MM.1S (cell line): ENCODE measurements around the gene CLP1.
A peak's percentile ranks its signal among the peaks of the same experiment; 100 is the strongest.

ENCODE experiments used
- DNase-seq: peaks from one replicate; pipeline ENCODE4 v3.0.0-alpha.2; 2015
- H2AFZ ChIP-seq: fragments of 300-600 bp; sonication (generic); 2 replicates; pipeline ENCODE4 v1.6.0; 2016; ENCODE audit warnings: antibody characterized with exemption, low read length
- H3F3A ChIP-seq: fragments of 300-600 bp; sonication (generic); 2 replicates; pipeline ENCODE4 v1.6.1; 2016; ENCODE audit warnings: mild to moderate bottlenecking, antibody characterized with exemption, low read length, moderate library complexity, mixed read lengths; ENCODE audit not compliant: insufficient read depth
- H3K27ac ChIP-seq: fragments of 300-600 bp; sonication (generic); 2 replicates; pipeline ENCODE4 v1.5.1; 2016; ENCODE audit warnings: mild to moderate bottlenecking, low read length
- H3K27me3 ChIP-seq: fragments of 300-600 bp; sonication (generic); replicated peaks from 2 replicates; pipeline ENCODE4 v1.6.0; 2016; ENCODE audit warnings: low read length; ENCODE audit not compliant: insufficient read depth
- H3K36me3 ChIP-seq: fragments of 300-600 bp; sonication (generic); replicated peaks from 2 replicates; pipeline ENCODE4 v1.6.1; 2016; ENCODE audit warnings: mild to moderate bottlenecking, low read length, mixed read lengths; ENCODE audit not compliant: insufficient read depth
- H3K4me1 ChIP-seq: fragments of 300-600 bp; sonication (generic); 2 replicates; pipeline ENCODE4 v1.6.1; 2016; ENCODE audit warnings: low read length, mixed read lengths
- H3K4me2 ChIP-seq: fragments of 300-600 bp; sonication (generic); 2 replicates; pipeline ENCODE4 v1.6.0; 2016; ENCODE audit warnings: low read depth, low read length
- H3K4me3 ChIP-seq: fragments of 300-600 bp; sonication (generic); 2 replicates; pipeline ENCODE4 v1.5.1; 2016; ENCODE audit warnings: low read length, mixed read lengths
- H3K79me2 ChIP-seq: fragments of 300-600 bp; sonication (generic); 2 replicates; pipeline ENCODE4 v1.6.1; 2016; ENCODE audit warnings: mixed run types, low read length, mixed read lengths
- H3K9ac ChIP-seq: fragments of 300-600 bp; sonication (generic); 2 replicates; pipeline ENCODE4 v1.6.1; 2016; ENCODE audit warnings: low read length, mixed read lengths
- H3K9me2 ChIP-seq: fragments of 300-600 bp; sonication (generic); replicated peaks from 2 replicates; pipeline ENCODE4 v1.6.1; 2016; ENCODE audit warnings: mild to moderate bottlenecking, low read length, mixed read lengths; ENCODE audit not compliant: insufficient read depth
- H3K9me3 ChIP-seq: fragments of 300-600 bp; sonication (generic); replicated peaks from 2 replicates; pipeline ENCODE4 v1.6.1; 2016; ENCODE audit warnings: mild to moderate bottlenecking, low read length, mixed read lengths; ENCODE audit not compliant: insufficient read depth
- H4K20me1 ChIP-seq: fragments of 300-600 bp; sonication (generic); 2 replicates; pipeline ENCODE4 v1.6.1; 2016; ENCODE audit warnings: mild to moderate bottlenecking, low read length, moderate library complexity, mixed read lengths; ENCODE audit not compliant: insufficient read depth
- EZH2 ChIP-seq: fragments of 300-600 bp; sonication (generic); optimal IDR thresholded peaks from 2 replicates; pipeline ENCODE3; 2017; ENCODE audit warnings: low read depth, mild to moderate bottlenecking, antibody characterized with exemption, low read length, mixed read lengths
- EZH2phosphoT487 ChIP-seq: fragments of 300-600 bp; sonication (generic); IDR thresholded peaks from 2 replicates; pipeline ENCODE4 v1.6.1; 2018; ENCODE audit warnings: antibody characterized with exemption, low read length
- TF ChIP-seq, protein P1 (sequence below): fragments of 300-600 bp; sonication (generic); IDR thresholded peaks from 2 replicates; pipeline ENCODE4 v1.5.1; 2016; ENCODE audit warnings: antibody characterized with exemption, low read length, mixed read lengths

Gene CLP1

GRCh38 chr11:57644748-57645688, 12.5 kb upstream of the CLP1 start:
- DNase-seq: peak; percentile 76
- no peak overlapping the region for H3K4me3 ChIP-seq
- no peaks in the 10 kb centered on the region for H3K79me2 ChIP-seq
- H3K27ac ChIP-seq: no peak overlapping the region
- H2AFZ ChIP-seq: no peak overlapping the region
- no peak overlapping the region for H3K9ac ChIP-seq
- TF ChIP-seq, protein P1, sequence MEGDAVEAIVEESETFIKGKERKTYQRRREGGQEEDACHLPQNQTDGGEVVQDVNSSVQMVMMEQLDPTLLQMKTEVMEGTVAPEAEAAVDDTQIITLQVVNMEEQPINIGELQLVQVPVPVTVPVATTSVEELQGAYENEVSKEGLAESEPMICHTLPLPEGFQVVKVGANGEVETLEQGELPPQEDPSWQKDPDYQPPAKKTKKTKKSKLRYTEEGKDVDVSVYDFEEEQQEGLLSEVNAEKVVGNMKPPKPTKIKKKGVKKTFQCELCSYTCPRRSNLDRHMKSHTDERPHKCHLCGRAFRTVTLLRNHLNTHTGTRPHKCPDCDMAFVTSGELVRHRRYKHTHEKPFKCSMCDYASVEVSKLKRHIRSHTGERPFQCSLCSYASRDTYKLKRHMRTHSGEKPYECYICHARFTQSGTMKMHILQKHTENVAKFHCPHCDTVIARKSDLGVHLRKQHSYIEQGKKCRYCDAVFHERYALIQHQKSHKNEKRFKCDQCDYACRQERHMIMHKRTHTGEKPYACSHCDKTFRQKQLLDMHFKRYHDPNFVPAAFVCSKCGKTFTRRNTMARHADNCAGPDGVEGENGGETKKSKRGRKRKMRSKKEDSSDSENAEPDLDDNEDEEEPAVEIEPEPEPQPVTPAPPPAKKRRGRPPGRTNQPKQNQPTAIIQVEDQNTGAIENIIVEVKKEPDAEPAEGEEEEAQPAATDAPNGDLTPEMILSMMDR: peak; percentile 91
- no peak for TF ChIP-seq EZH2phosphoT487
- no peaks in the 10 kb centered on the region for H3K9me2 ChIP-seq
- H3K4me2 ChIP-seq: peak overlapping the region; percentile 40; the same call in 1 of the 2 replicates
- no peaks in the 10 kb centered on the region for H3K36me3 ChIP-seq
- H4K20me1 ChIP-seq: no peaks in the 10 kb centered on the region
- H3F3A ChIP-seq: peaks cover 13% of the 10 kb centered on the region
- H3K9me3 ChIP-seq: no peaks in the 10 kb centered on the region
- H3K27me3 ChIP-seq: peaks cover 29% of the 10 kb centered on the region
- H3K4me1 ChIP-seq: peaks cover 20% of the 10 kb centered on the region

DNA sequence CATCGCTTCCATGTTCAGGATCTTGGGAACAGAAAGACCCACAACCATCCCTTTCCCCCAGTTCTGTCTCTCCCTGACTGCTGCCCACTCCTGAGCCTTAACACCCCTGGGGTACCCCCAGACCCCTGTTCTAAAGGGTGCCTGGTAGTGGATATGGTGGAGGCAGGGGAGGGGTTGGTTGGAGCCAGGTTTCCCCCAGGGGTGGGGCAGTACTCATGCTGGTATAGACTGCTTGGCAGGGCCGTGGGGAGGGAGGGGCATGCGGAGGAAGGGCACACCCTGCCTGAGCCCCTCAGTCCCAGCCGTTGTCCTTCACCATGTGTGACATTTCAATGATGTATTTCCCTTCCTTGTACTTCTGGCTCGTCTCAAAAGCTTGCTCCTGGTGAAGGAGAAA, 11.9 kb upstream of the CLP1 start:
- Histone ChIP-seq H3F3A (peaks cover 13% of the 10 kb centered on the region), H3K9ac (no peak overlapping the region), H3K36me3 (no peaks in the 10 kb centered on the region), H3K27ac (no peak overlapping the region), H2AFZ (no peak overlapping the region), H3K27me3 (peaks cover 29% of the 10 kb centered on the region), H3K4me1 (peaks cover 20% of the 10 kb centered on the region), H3K79me2 (no peaks in the 10 kb centered on the region), H3K9me2 (no peaks in the 10 kb centered on the region), H3K9me3 (no peaks in the 10 kb centered on the region), H3K4me2 (no peak overlapping the region), H3K4me3 (no peak overlapping the region), H4K20me1 (no peaks in the 10 kb centered on the region)
- TF ChIP-seq, protein P1: no peak
- TF ChIP-seq EZH2phosphoT487: no peak
- no peak for TF ChIP-seq EZH2
- no peak for DNase-seq

DNA sequence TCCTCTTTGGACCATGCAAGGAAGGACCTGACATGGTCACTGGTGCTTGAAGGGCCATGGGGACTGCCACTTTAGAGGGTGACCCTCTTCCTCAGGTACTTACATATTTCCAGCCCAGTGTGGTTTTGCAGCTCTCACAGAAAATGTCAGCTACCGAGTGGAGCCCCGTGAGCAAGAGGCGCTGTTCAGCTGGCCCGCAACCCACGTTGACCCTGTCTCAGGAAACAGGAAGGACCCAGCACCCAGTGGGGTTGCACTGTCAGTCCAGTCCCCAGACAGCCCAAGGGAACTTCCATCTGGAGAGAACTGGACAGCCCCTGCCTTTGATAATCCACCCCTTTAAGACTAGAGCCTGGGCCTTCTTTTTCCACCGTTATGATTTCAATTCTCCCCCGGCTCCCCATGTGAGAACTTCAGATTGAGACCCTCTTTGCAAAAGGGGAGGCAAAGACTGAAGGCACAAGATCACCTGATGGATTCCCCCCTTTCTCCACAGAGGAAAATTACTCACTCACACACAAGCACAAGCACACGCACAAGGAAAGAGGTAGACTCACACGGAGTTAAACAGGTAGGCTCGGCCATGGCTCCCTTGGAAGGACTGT, 11.3 kb upstream of the CLP1 start:
- no peak overlapping the region for H2AFZ ChIP-seq
- H3F3A ChIP-seq: peaks cover 9% of the 10 kb centered on the region
- peaks cover 17% of the 10 kb centered on the region for H3K4me1 ChIP-seq
- H3K27me3 ChIP-seq: peaks cover 29% of the 10 kb centered on the region
- no peak overlapping the region for H3K4me2 ChIP-seq
- no peaks in the 10 kb centered on the region for H3K9me2 ChIP-seq
- H3K4me3 ChIP-seq: no peak overlapping the region
- H3K36me3 ChIP-seq: no peaks in the 10 kb centered on the region
- DNase-seq: no peak
- no peak overlapping the region for H3K27ac ChIP-seq
- no peaks in the 10 kb centered on the region for H3K9me3 ChIP-seq
- TF ChIP-seq EZH2phosphoT487 (no peak), EZH2 (no peak)
- TF ChIP-seq, protein P1: no peak
- H4K20me1 ChIP-seq: no peaks in the 10 kb centered on the region
- no peaks in the 10 kb centered on the region for H3K79me2 ChIP-seq
- H3K9ac ChIP-seq: no peak overlapping the region
